PFSK-1 (cell line): ENCODE data around the gene MIXL1.

Source experiments
- FOXP2 ChIP-seq: optimal IDR thresholded peaks from 2 replicates; pipeline ENCODE3; 2011; ENCODE audit warnings: borderline replicate concordance, control low read depth, inconsistent platforms; ENCODE audit not compliant: insufficient read depth; ENCODE audit errors: extremely low read length, extremely low read depth
- POLR2AphosphoS5 ChIP-seq: IDR thresholded peaks from 2 replicates; pipeline ENCODE4 v1.6.1; 2012; ENCODE audit warnings: low read depth, mild to moderate bottlenecking, control low read depth, low read length, moderate library complexity
- REST ChIP-seq, 2 experiments: IDR thresholded peaks; 2 replicates each; pipeline versions ENCODE4 v1.6.1 to v1.8.0; 2011 to 2012; ENCODE audit warnings: low read depth in 2 of 2, low read length in 2 of 2, control low read depth in 1 of 2, inconsistent platforms in 1 of 2, mild to moderate bottlenecking in 1 of 2, moderate library complexity in 1 of 2; ENCODE audit not compliant: insufficient read depth in 1 of 2
- SIN3A ChIP-seq: IDR thresholded peaks from 2 replicates; pipeline ENCODE4 v1.6.1; 2012; ENCODE audit warnings: mild to moderate bottlenecking, low read length, moderate library complexity, borderline replicate concordance; ENCODE audit not compliant: insufficient read depth
- TAF1 ChIP-seq: IDR thresholded peaks from 2 replicates; pipeline ENCODE4 v1.6.1; 2012; ENCODE audit warnings: low read length, control low read depth, borderline replicate concordance; ENCODE audit not compliant: insufficient read depth

MIXL1 gene

GRCh38 chr1:226186124-226187018, 37.1 kb upstream of the MIXL1 start, which contains the start of gene ACBD3:
Gene ACBD3, minus strand, starts transcription at chr1:226186741. Its CDS starts 66 bp downstream, at chr1:226186675.
- TF ChIP-seq SIN3A (peak; percentile 81; the same call in 1 of the 2 replicates), TAF1 (peak; percentile 92; the same call in 1 of the 2 replicates), REST (IDR thresholded peaks at IDR 0.05; ENCODE audit: insufficient read depth in 1 of 2, low read depth in 2 of 2, low read length in 2 of 2) (0 out of 4 replicates have a peak, but pooled peaks of 1 of the 2 experiments have one; percentile 15), FOXP2 (peak; percentile 92), POLR2AphosphoS5 (peak; percentile 96)

GRCh38 chr1:226187019-226187322, 36.5 kb upstream of the MIXL1 start:
- no peak for TF ChIP-seq FOXP2
- TF ChIP-seq POLR2AphosphoS5 = no peak
- TF ChIP-seq REST (IDR thresholded peaks at IDR 0.05; ENCODE audit: insufficient read depth in 1 of 2, low read depth in 2 of 2, low read length in 2 of 2) = no peak
- no peak for TF ChIP-seq TAF1
- TF ChIP-seq SIN3A = no peak

GRCh38 chr1:226187380-226187779, 36.1 kb upstream of the MIXL1 start:
- TF ChIP-seq FOXP2 = no peak
- TF ChIP-seq POLR2AphosphoS5 = no peak

- TF ChIP-seq REST (IDR thresholded peaks at IDR 0.05; ENCODE audit: insufficient read depth in 1 of 2, low read depth in 2 of 2, low read length in 2 of 2) = no peak
- no peak for TF ChIP-seq POLR2AphosphoS5
- no peak for TF ChIP-seq SIN3A
- TF ChIP-seq FOXP2 = no peak
- no peak for TF ChIP-seq TAF1
These were observed 28.3 kb upstream of the MIXL1 start for GRCh38 chr1:226195144-226195543.

GRCh38 chr1:226199971-226200370, 23.5 kb upstream of the MIXL1 start:
- TF ChIP-seq FOXP2 = no peak
- no peak for TF ChIP-seq POLR2AphosphoS5
- no peak for TF ChIP-seq TAF1
- no peak for TF ChIP-seq SIN3A
- TF ChIP-seq REST (IDR thresholded peaks at IDR 0.05; ENCODE audit: insufficient read depth in 1 of 2, low read depth in 2 of 2, low read length in 2 of 2) = no peak
